GM12872 (cell line): ENCODE measurements around the gene CDKAL1.

Experiments used
- CTCF ChIP-seq: IDR thresholded peaks from 3 replicates; pipeline ENCODE4 v1.5.1; 2011; ENCODE audit warnings: low read depth, mild to moderate bottlenecking, low read length, moderate library complexity; ENCODE audit not compliant: insufficient read depth

The CDKAL1 gene

DNA sequence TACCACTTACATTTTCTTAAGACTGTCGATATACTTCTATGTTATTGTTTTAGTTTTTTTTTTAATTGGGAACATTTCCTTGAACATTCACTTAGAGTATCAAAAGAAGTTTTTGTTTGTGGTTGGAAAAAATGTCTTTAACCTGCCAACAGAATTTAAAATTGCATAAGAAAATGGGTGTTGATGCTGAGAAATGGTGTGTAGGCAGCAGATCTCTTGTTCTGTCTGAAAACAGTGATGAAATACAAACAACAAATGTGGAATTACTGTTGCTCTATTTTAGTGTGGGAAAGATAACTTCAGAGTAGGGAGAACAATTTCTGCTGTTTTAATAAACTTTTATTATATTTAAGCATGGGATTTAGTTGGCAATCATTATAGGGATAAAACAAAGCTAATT is 293.5 kb downstream of the CDKAL1 start:
- TF ChIP-seq CTCF = no peak

GRCh38 chr6:20830576-20830975 is 296.3 kb downstream of the CDKAL1 start:
- TF ChIP-seq CTCF = no peak

DNA sequence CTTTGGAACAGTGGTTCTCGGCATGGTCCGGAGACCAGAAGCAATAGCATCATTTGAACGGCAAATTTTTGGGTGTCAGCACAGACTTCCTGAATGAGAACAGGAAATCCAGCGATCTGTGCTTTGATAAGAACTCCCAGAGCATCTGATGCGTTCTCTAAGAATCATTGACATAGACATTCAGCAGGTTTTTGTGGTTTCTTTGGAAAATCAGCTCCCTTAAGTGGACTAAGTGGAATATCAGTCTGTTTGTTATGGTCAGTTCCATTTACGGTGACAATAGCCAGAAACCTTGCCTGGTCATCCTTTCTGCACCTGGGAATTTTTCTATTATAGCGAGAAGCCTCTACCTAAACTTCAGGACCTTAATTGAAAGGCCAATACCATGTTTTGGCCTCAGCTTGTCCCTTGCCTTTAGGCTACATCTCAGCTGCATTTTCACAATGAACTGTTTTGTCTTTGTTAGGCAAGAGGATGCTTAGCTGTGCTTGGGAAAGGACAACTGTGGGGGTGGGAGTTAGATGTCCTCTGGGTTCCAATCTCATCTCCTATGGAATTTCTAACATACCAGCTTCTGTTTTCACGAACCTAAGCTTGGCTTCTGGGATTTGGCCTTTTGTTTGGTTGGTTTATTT is 299.7 kb downstream of the CDKAL1 start:
- TF ChIP-seq CTCF = no peak

- no peak for TF ChIP-seq CTCF
Observed at GRCh38 chr6:20835315-20836010, 301.2 kb downstream of the CDKAL1 start.

GRCh38 chr6:20837189-20837588 is 302.9 kb downstream of the CDKAL1 start:
- TF ChIP-seq CTCF = no peak

- TF ChIP-seq CTCF = no peak
Observed at GRCh38 chr6:20838113-20838512, 303.9 kb downstream of the CDKAL1 start.

GRCh38 chr6:20839630-20840029 is 305.4 kb downstream of the CDKAL1 start:
- no peak for TF ChIP-seq CTCF
